Endothelial cell of umbilical vein (primary cell): Measurements from ENCODE around the gene ZNF143.
"Not testable (repeated sequence)": the region's sequence is repeated elsewhere in the genome, so short reads cannot be mapped to it uniquely, and the experiment has no call there.

Experiments
- CTCF ChIP-seq, 2 donors: IDR thresholded peaks; 1 replicate in 1 of 2; 2 replicates in 1 of 2; pipeline ENCODE4 v1.5.1; 2011; ENCODE audit warnings: low read length in 2 of 2, mild to moderate bottlenecking in 2 of 2, moderate library complexity in 2 of 2, control low read depth in 1 of 2, inconsistent platforms in 1 of 2, low read depth in 1 of 2; ENCODE audit not compliant: insufficient read depth in 1 of 2; ENCODE audit errors: extremely low read depth in 1 of 2
- EZH2 ChIP-seq: IDR thresholded peaks from 2 replicates; pipeline ENCODE4 v1.6.1; 2012; ENCODE audit warnings: borderline replicate concordance, low read depth, mild to moderate bottlenecking, moderate library complexity, low read length, inconsistent platforms; ENCODE audit not compliant: severe bottlenecking
- FOS ChIP-seq: IDR thresholded peaks from 2 replicates; pipeline ENCODE4 v1.6.1; 2011; ENCODE audit warnings: mild to moderate bottlenecking, low read length, moderate library complexity, borderline replicate concordance; ENCODE audit not compliant: insufficient read depth
- GATA2 ChIP-seq: IDR thresholded peaks from 2 replicates; pipeline ENCODE4 v1.7.0; 2011; ENCODE audit warnings: low read depth, mild to moderate bottlenecking, moderate library complexity, mixed read lengths, low read length; ENCODE audit not compliant: insufficient read length, insufficient read depth
- JUN ChIP-seq: IDR thresholded peaks from 2 replicates; pipeline ENCODE4 v1.6.1; 2011; ENCODE audit warnings: borderline replicate concordance, low read depth; ENCODE audit not compliant: insufficient read length, insufficient read depth
- MAX ChIP-seq: IDR thresholded peaks from 2 replicates; pipeline ENCODE4 v1.6.1; 2011; ENCODE audit not compliant: insufficient read depth, insufficient read length
- MYC ChIP-seq: IDR thresholded peaks from one replicate; pipeline ENCODE4 v1.6.1; 2011; ENCODE audit warnings: mild to moderate bottlenecking, low read depth, low read length
- POLR2A ChIP-seq: IDR thresholded peaks from 2 replicates; pipeline ENCODE4 v1.6.1; 2012; ENCODE audit warnings: low read depth, mild to moderate bottlenecking, control low read depth, low read length
- POLR2AphosphoS5 ChIP-seq: IDR thresholded peaks from 2 replicates; pipeline ENCODE4 v1.6.1; 2012; ENCODE audit warnings: low read depth, mild to moderate bottlenecking, control low read depth, low read length, moderate library complexity; ENCODE audit not compliant: insufficient read depth

- TF ChIP-seq CTCF (IDR thresholded peaks at IDR 0.05; ENCODE audit: extremely low read depth in 1 of 2, insufficient read depth in 1 of 2, low read depth in 1 of 2, low read length in 2 of 2); EZH2; POLR2A; FOS; JUN; MYC; MAX; POLR2AphosphoS5; GATA2: not testable (repeated sequence)
Observed at GRCh38 chr11:9452023-9452422, 8.8 kb upstream of the ZNF143 start.
